SK-N-SH (cell line): ENCODE measurements around the gene ST6GALNAC3. TPM values are rescaled to one million over a fixed set of nuclear protein-coding genes. Genes with fewer than 3 reads are reported as not detected.

ENCODE experiments used
- CTCF ChIA-PET: fragments of 300-600, 350-600 bp; formaldehyde crosslinking; extraction: SDS; loops from one replicate; lab custom pipeline; 2021; lab: Yijun Ruan, JAX
- POLR2A ChIA-PET: fragments of 350-600 bp; sonication (Branson Sonifier 250); formaldehyde crosslinking; extraction: SDS; loops from one replicate; lab custom pipeline; 2020; ENCODE audit warnings: antibody characterized with exemption, inconsistent platforms; lab: Yijun Ruan, JAX
- DNase-seq: peaks from one replicate; pipeline ENCODE4 v3.0.0; 2012
- H2AFZ ChIP-seq: fragments of 200-600 bp; sonication (generic); 2 replicates; pipeline ENCODE4 v1.8.1; 2016; ENCODE audit warnings: antibody characterized with exemption, mild to moderate bottlenecking, low read depth
- H3F3A ChIP-seq: fragments of 200-600 bp; sonication (generic); replicated peaks from 2 replicates; pipeline ENCODE3; 2016; ENCODE audit warnings: antibody characterized with exemption, mild to moderate bottlenecking; ENCODE audit not compliant: insufficient read depth
- H3K27ac ChIP-seq, 2 experiments: fragments of 200-500 bp in 1 of 2; fragments of 200-600 bp in 1 of 2; sonication (Bioruptor generic) in 1 of 2; sonication (generic), shearing (Covaris generic) in 1 of 2; 2 replicates each; pipeline versions ENCODE4 v1.5.1 to v1.6.1; 2014 to 2016; ENCODE audit warnings: low read depth in 2 of 2, inconsistent platforms in 1 of 2, low read length in 1 of 2, mild to moderate bottlenecking in 1 of 2, mixed read lengths in 1 of 2
- H3K27me3 ChIP-seq: fragments of 200-600 bp; sonication (generic), shearing (Covaris generic); 2 replicates; pipeline ENCODE4 v1.6.1; 2016; ENCODE audit warnings: mixed run types; ENCODE audit not compliant: insufficient read depth
- H3K36me3 ChIP-seq, 2 experiments: fragments of 200-500 bp in 1 of 2; fragments of 200-600 bp in 1 of 2; sonication (Bioruptor generic) in 1 of 2; sonication (generic) in 1 of 2; replicated peaks in 1 of 2; 2 replicates each; pipeline versions ENCODE3 to v1.5.1; 2014 to 2016; ENCODE audit warnings: low read length in 1 of 2, mild to moderate bottlenecking in 1 of 2; ENCODE audit not compliant: insufficient read depth in 2 of 2, control insufficient read depth in 1 of 2
- H3K4me1 ChIP-seq, 2 experiments: fragments of 200-500 bp in 1 of 2; fragments of 200-600 bp in 1 of 2; sonication (Bioruptor generic) in 1 of 2; sonication (generic), shearing (Covaris generic) in 1 of 2; 2 replicates each; pipeline versions ENCODE4 v1.5.1 to v1.6.1; 2014 to 2016; ENCODE audit warnings: low read depth in 1 of 2, low read length in 1 of 2, mixed run types in 1 of 2; ENCODE audit not compliant: insufficient read depth in 2 of 2, control insufficient read depth in 1 of 2
- H3K4me2 ChIP-seq: fragments of 200-600 bp; sonication (generic), shearing (Covaris generic); 2 replicates; pipeline ENCODE4 v1.6.1; 2017; ENCODE audit warnings: mixed run types
- H3K4me3 ChIP-seq, 2 experiments: fragments of 200-500 bp in 1 of 2; fragments of 200-600 bp in 1 of 2; sonication (Bioruptor generic) in 1 of 2; sonication (generic), shearing (Covaris generic) in 1 of 2; 2 replicates each; pipeline versions ENCODE4 v1.5.1 to v1.8.1; 2014 to 2016; ENCODE audit warnings: low read depth in 2 of 2, inconsistent platforms in 1 of 2, low read length in 1 of 2, mild to moderate bottlenecking in 1 of 2, mixed read lengths in 1 of 2, moderate library complexity in 1 of 2
- H3K79me2 ChIP-seq: fragments of 200-600 bp; sonication (generic); 2 replicates; pipeline ENCODE4 v1.8.1; 2017; ENCODE audit warnings: mild to moderate bottlenecking; ENCODE audit not compliant: insufficient read depth
- H3K9ac ChIP-seq: fragments of 200-600 bp; sonication (generic); 2 replicates; pipeline ENCODE4 v1.6.1; 2017; ENCODE audit warnings: mixed run types
- H3K9me2 ChIP-seq: fragments of 200-600 bp; sonication (generic); 2 replicates; pipeline ENCODE4 v1.6.1; 2017; ENCODE audit warnings: mixed run types
- H3K9me3 ChIP-seq: fragments of 200-600 bp; sonication (generic); 2 replicates; pipeline ENCODE4 v1.6.1; 2017; ENCODE audit warnings: mixed run types, mild to moderate bottlenecking, moderate library complexity
- H4K20me1 ChIP-seq: fragments of 200-600 bp; sonication (generic); 2 replicates; pipeline ENCODE4 v1.6.1; 2017; ENCODE audit warnings: mild to moderate bottlenecking, mixed run types; ENCODE audit not compliant: insufficient read depth
- CHD2 ChIP-seq: fragments of 150-350 bp; IDR thresholded peaks from 2 replicates; pipeline ENCODE4 v1.6.1; 2018; ENCODE audit warnings: low read length; ENCODE audit not compliant: partially characterized antibody
- CTCF ChIP-seq: fragments of 200-600 bp; sonication (generic); IDR thresholded peaks from 2 replicates; pipeline ENCODE4 v1.6.1; 2017; ENCODE audit warnings: antibody characterized with exemption, mild to moderate bottlenecking, moderate library complexity
- ELF1 ChIP-seq: IDR thresholded peaks from 2 replicates; pipeline ENCODE4 v1.4.0; 2012
- FOSL2 ChIP-seq: IDR thresholded peaks from 2 replicates; pipeline ENCODE4 v1.4.0; 2012; ENCODE audit warnings: low read depth, mild to moderate bottlenecking, moderate library complexity, borderline replicate concordance
- FOXJ3 ChIP-seq: sonication (generic); formaldehyde crosslinking; IDR thresholded peaks from 2 replicates; pipeline ENCODE4 v1.5.1; 2020; ENCODE audit warnings: mild to moderate bottlenecking, missing genetic modification reagents
- MEF2A ChIP-seq: IDR thresholded peaks from 2 replicates; pipeline ENCODE4 v1.4.0; 2012; ENCODE audit warnings: low read depth, borderline replicate concordance
- MXI1 ChIP-seq: IDR thresholded peaks from 2 replicates; pipeline ENCODE4 v1.6.1; 2012; ENCODE audit warnings: mild to moderate bottlenecking, low read depth, low read length, improper control_type of control experiment
- NFIC ChIP-seq: IDR thresholded peaks from 2 replicates; pipeline ENCODE4 v1.4.0; 2012; ENCODE audit warnings: borderline replicate concordance
- RAD21 ChIP-seq: IDR thresholded peaks from 2 replicates; pipeline ENCODE4 v1.6.1; 2012; ENCODE audit warnings: mild to moderate bottlenecking, low read length
- RCOR1 ChIP-seq: fragments of 150-350 bp; IDR thresholded peaks from 2 replicates; pipeline ENCODE4 v1.6.1; 2017; ENCODE audit warnings: antibody characterized with exemption, low read length
- SIN3A ChIP-seq: IDR thresholded peaks from 2 replicates; pipeline ENCODE4 v1.6.1; 2012; ENCODE audit warnings: low read depth, mild to moderate bottlenecking, low read length, moderate library complexity, borderline replicate concordance
- SMC3 ChIP-seq: IDR thresholded peaks from 2 replicates; pipeline ENCODE4 v1.6.1; 2012; ENCODE audit warnings: low read depth, low read length, improper control_type of control experiment
- USF2 ChIP-seq: fragments of 150-350 bp; IDR thresholded peaks from 2 replicates; pipeline ENCODE4 v1.6.1; 2017; ENCODE audit warnings: antibody characterized with exemption, low read length, low read depth, borderline replicate concordance
- YY1 ChIP-seq: IDR thresholded peaks from 2 replicates; pipeline ENCODE4 v1.4.0; 2012; ENCODE audit warnings: low read depth, mild to moderate bottlenecking
- ZBTB33 ChIP-seq: IDR thresholded peaks from 2 replicates; pipeline ENCODE4 v1.4.0; 2012; ENCODE audit warnings: low read depth, borderline replicate concordance
- WGBS: methylation state at CpG from one replicate; pipeline ENCODE4 v1.1.6; 2017; ENCODE audit warnings: low lambda C conversion rate; 5-methylcytosine and 5-hydroxymethylcytosine counted together
- polyA plus RNA-seq, 3 experiments: library from polyadenylated mRNA; depleted of rRNA; stranded (reverse); fragments of >200 nt; gene quantifications; 2 replicates each; pipeline ENCODE4 v1.2.3, GENCODE V29; 2012

Gene ST6GALNAC3
- polyA plus RNA-seq, 1 of the 3 experiments (the other 2 are of a cell fraction): 8.1 TPM

- Histone ChIP-seq H3K4me1 (no peaks in the 10 kb centered on the region; a peak in 1 of 4 replicates), H3K27me3 (no peaks in the 10 kb centered on the region), H3K36me3 (no peaks in the 10 kb centered on the region), H3K79me2 (no peaks in the 10 kb centered on the region), H3K4me3 (no peak overlapping the region), H2AFZ (no peak overlapping the region), H3F3A (no peaks in the 10 kb centered on the region), H3K4me2 (no peak overlapping the region), H3K9me2 (no peaks in the 10 kb centered on the region), H3K9me3 (no peaks in the 10 kb centered on the region), H4K20me1 (no peaks in the 10 kb centered on the region), H3K9ac (no peak overlapping the region), H3K27ac (no peak overlapping the region)
- no peak for TF ChIP-seq RCOR1
- no peak for TF ChIP-seq SMC3
- no peak for TF ChIP-seq NFIC
- no peak for TF ChIP-seq USF2
- TF ChIP-seq RAD21: no peak
- TF ChIP-seq ZBTB33: no peak
- TF ChIP-seq CHD2: no peak
- TF ChIP-seq MXI1: no peak
- TF ChIP-seq FOXJ3 (CRISPR knock-in tag): no peak
- TF ChIP-seq FOSL2: no peak
- TF ChIP-seq MEF2A: no peak
- TF ChIP-seq SIN3A: no peak
- no peak for TF ChIP-seq YY1
- ChIA-PET CTCF (interaction anchor here (1.4 kb wide), 1 partner anchor 107 kb away, joined by 3 read pairs; no protein-coding TSS in a partner anchor), POLR2A (no interaction called here)
- DNase-seq: no peak
- 89% methylated on average over 2 of the region's 2 CpGs for WGBS
These were observed 67.4 kb downstream of the ST6GALNAC3 start for GRCh38 chr1:76141929-76142328.

GRCh38 chr1:76142771-76143540, 68.4 kb downstream of the ST6GALNAC3 start:
- Histone ChIP-seq H3K4me1 (no peaks in the 10 kb centered on the region; a peak in 1 of 4 replicates), H3K9ac (no peak overlapping the region), H3K36me3 (no peaks in the 10 kb centered on the region), H3F3A (no peaks in the 10 kb centered on the region), H3K4me2 (no peak overlapping the region), H3K27ac (no peak overlapping the region), H2AFZ (no peak overlapping the region), H3K9me3 (no peaks in the 10 kb centered on the region), H4K20me1 (no peaks in the 10 kb centered on the region), H3K27me3 (no peaks in the 10 kb centered on the region), H3K4me3 (no peak overlapping the region), H3K79me2 (no peaks in the 10 kb centered on the region), H3K9me2 (no peaks in the 10 kb centered on the region)
- WGBS: 55% methylated on average over 5 of the region's 5 CpGs
- TF ChIP-seq ELF1: no peak
- no peak for TF ChIP-seq CTCF
- peak; percentile 35; the same call in 1 of the 2 replicates for TF ChIP-seq NFIC
- POLR2A ChIA-PET: no interaction called here
- CTCF ChIA-PET: interaction anchor here (0.6 to 1.4 kb wide), 2 partner anchors 108 to 240 kb away, joined by 3 read pairs; no protein-coding TSS in a partner anchor
- no peak for DNase-seq
